ENCODE results near the gene COQ5. TPM values are rescaled to one million over a fixed set of nuclear protein-coding genes. Genes with fewer than 3 reads are reported as not detected.

COQ5 gene
- total RNA-seq, 1 experiment from 2014 or later = 41.2 TPM

GRCh38 chr12:120546050-120546386 lies 17.1 kb upstream of the COQ5 start:
- Histone ChIP-seq H3K4me1 (ENCODE audit: insufficient read depth, low read length) (peaks cover 36% of the 10 kb centered on the region), H3K4me3 (ENCODE audit: low read length) (peak overlapping the region; percentile 58), H4K20me1 (ENCODE audit: low read length) (peaks cover 35% of the 10 kb centered on the region), H3K79me2 (ENCODE audit: low read length) (peaks cover 86% of the 10 kb centered on the region), H3K9me2 (replicated peaks; ENCODE audit: low read length) (no peaks in the 10 kb centered on the region), H2AFZ (ENCODE audit: low read length) (no peak overlapping the region), H3K27me3 (ENCODE audit: low read length) (no peaks in the 10 kb centered on the region), H3K4me2 (ENCODE audit: low read length) (peak overlapping the region; percentile 78), H3K9me3 (ENCODE audit: low read length) (no peaks in the 10 kb centered on the region), H3F3A (ENCODE audit: low read length, unreplicated experiment) (peaks cover 19% of the 10 kb centered on the region), H3K36me3 (ENCODE audit: low read depth, low read length) (peaks cover 28% of the 10 kb centered on the region), H3K27ac (ENCODE audit: low read length) (peak overlapping the region; percentile 94), H3K9ac (ENCODE audit: low read length) (peak overlapping the region; percentile 74)
- DNase-seq = peak; percentile 88
- no TSS peak for BruUV-seq (replicated peaks)
- intact Hi-C loops (cut with micrococcal nuclease) = loop anchor here (1.0 kb wide), 2 partner anchors 8 to 20 kb away; no protein-coding TSS in a partner anchor
- ChIA-PET POLR2A (ENCODE audit: unreplicated experiment) (interaction anchor here (0.6 to 1.0 kb wide), 2 partner anchors 17 to 688 kb away, joined by 3 to 6 read pairs; partner anchors contain the start of gene COQ5), CTCF (interaction anchor here (1.0 kb wide), 1 partner anchor 10 kb away, joined by 3 read pairs; no protein-coding TSS in a partner anchor)
- peak; percentile 87 for ATAC-seq
- TF ChIP-seq EZH2 (IDR thresholded peaks at IDR 0.05; ENCODE audit: low read length, unreplicated experiment) (no peak), EZH2phosphoT487 (IDR thresholded peaks at IDR 0.05; ENCODE audit: borderline replicate concordance, low read length) (no peak)
- TF ChIP-seq, protein P1, sequence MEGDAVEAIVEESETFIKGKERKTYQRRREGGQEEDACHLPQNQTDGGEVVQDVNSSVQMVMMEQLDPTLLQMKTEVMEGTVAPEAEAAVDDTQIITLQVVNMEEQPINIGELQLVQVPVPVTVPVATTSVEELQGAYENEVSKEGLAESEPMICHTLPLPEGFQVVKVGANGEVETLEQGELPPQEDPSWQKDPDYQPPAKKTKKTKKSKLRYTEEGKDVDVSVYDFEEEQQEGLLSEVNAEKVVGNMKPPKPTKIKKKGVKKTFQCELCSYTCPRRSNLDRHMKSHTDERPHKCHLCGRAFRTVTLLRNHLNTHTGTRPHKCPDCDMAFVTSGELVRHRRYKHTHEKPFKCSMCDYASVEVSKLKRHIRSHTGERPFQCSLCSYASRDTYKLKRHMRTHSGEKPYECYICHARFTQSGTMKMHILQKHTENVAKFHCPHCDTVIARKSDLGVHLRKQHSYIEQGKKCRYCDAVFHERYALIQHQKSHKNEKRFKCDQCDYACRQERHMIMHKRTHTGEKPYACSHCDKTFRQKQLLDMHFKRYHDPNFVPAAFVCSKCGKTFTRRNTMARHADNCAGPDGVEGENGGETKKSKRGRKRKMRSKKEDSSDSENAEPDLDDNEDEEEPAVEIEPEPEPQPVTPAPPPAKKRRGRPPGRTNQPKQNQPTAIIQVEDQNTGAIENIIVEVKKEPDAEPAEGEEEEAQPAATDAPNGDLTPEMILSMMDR (conservative IDR thresholded peaks at IDR 0.05; ENCODE audit: low read depth, low read length) = no peak

DNA sequence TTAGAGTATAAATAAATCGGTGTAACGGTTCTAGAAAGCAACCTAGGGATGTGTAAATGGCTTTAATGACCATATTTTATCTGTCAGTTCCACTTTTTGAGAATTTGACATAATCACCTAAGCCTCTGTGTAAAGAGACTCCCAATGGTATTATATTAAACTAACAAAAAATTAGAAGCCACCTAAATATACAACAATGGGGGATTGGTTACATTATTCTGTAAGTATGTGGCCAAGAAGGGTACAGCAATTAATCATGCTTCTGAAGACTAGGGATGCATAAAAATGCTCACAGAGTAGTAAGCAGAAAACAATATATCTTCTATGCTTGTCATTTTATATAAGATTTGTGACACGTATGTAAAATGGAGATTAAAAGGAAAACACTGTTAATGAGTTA lies 15.7 kb upstream of the COQ5 start:
- ChIA-PET CTCF (no interaction called here), POLR2A (ENCODE audit: unreplicated experiment) (interaction anchor here (0.6 kb wide), 1 partner anchor 37 kb away, joined by 5 read pairs; the partner anchor contains the start of gene POP5)
- Histone ChIP-seq H3F3A (ENCODE audit: low read length, unreplicated experiment) (peaks cover 19% of the 10 kb centered on the region), H4K20me1 (ENCODE audit: low read length) (peaks cover 38% of the 10 kb centered on the region), H3K9ac (ENCODE audit: low read length) (no peak overlapping the region), H3K4me2 (ENCODE audit: low read length) (peak overlapping the region; percentile 13), H2AFZ (ENCODE audit: low read length) (no peak overlapping the region), H3K4me1 (ENCODE audit: insufficient read depth, low read length) (peaks cover 46% of the 10 kb centered on the region), H3K27me3 (ENCODE audit: low read length) (no peaks in the 10 kb centered on the region), H3K27ac (ENCODE audit: low read length) (peak overlapping the region; percentile 94), H3K4me3 (ENCODE audit: low read length) (no peak overlapping the region), H3K36me3 (ENCODE audit: low read depth, low read length) (peaks cover 30% of the 10 kb centered on the region), H3K9me3 (ENCODE audit: low read length) (no peaks in the 10 kb centered on the region), H3K9me2 (replicated peaks; ENCODE audit: low read length) (no peaks in the 10 kb centered on the region), H3K79me2 (ENCODE audit: low read length) (peaks cover 89% of the 10 kb centered on the region)
- no peak for TF ChIP-seq EZH2 (IDR thresholded peaks at IDR 0.05; ENCODE audit: low read length, unreplicated experiment)
- TF ChIP-seq EZH2phosphoT487 (IDR thresholded peaks at IDR 0.05; ENCODE audit: borderline replicate concordance, low read length) = no peak
- TF ChIP-seq, protein P1 (conservative IDR thresholded peaks at IDR 0.05; ENCODE audit: low read depth, low read length) = no peak
- intact Hi-C loops (cut with micrococcal nuclease) = no loop called here
- peak; percentile 34 for DNase-seq
- no TSS peak for BruUV-seq (replicated peaks)
- ATAC-seq = peak; percentile 11; the same call in 1 of the 2 replicates

DNA sequence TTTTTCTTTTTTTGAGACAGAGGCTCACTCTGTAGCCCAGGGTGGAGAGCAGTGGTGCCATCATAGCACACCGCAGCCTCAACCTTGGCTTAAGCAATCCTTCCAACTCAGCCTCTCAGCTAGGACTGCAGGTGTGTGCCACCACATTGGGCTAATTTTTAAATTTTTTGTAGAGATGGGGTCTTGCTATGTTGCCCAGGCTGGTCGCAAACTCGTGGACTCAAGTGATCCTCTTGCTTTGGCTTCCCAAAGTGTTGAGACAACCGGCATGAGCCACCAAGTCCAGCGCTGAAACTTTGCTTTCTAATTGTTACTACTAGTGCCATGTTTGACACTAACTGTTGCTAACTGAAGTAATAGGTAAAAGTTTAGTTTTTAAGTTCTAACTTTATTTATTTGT lies 13.2 kb upstream of the COQ5 start:
- peaks cover 33% of the 10 kb centered on the region for H3F3A ChIP-seq (ENCODE audit: low read length, unreplicated experiment)
- no peak overlapping the region for H3K9ac ChIP-seq (ENCODE audit: low read length)
- H3K27me3 ChIP-seq (ENCODE audit: low read length) = no peaks in the 10 kb centered on the region
- peaks cover 12% of the 10 kb centered on the region for H3K36me3 ChIP-seq (ENCODE audit: low read depth, low read length)
- H3K4me2 ChIP-seq (ENCODE audit: low read length) = no peak overlapping the region
- ChIA-PET POLR2A (ENCODE audit: unreplicated experiment) (no interaction called here), CTCF (no interaction called here)
- intact Hi-C loops (cut with micrococcal nuclease) = no loop called here
- ATAC-seq (no peak), DNase-seq (no peak)
- no peaks in the 10 kb centered on the region for H3K9me2 ChIP-seq (replicated peaks; ENCODE audit: low read length)
- H3K9me3 ChIP-seq (ENCODE audit: low read length) = no peaks in the 10 kb centered on the region
- H3K79me2 ChIP-seq (ENCODE audit: low read length) = peaks cover 90% of the 10 kb centered on the region
- H4K20me1 ChIP-seq (ENCODE audit: low read length) = peaks cover 51% of the 10 kb centered on the region
- H3K4me3 ChIP-seq (ENCODE audit: low read length) = no peak overlapping the region
- TF ChIP-seq, protein P1 (conservative IDR thresholded peaks at IDR 0.05; ENCODE audit: low read depth, low read length) = no peak
- TF ChIP-seq EZH2 (IDR thresholded peaks at IDR 0.05; ENCODE audit: low read length, unreplicated experiment) (no peak), EZH2phosphoT487 (IDR thresholded peaks at IDR 0.05; ENCODE audit: borderline replicate concordance, low read length) (no peak)
- no peak overlapping the region for H3K27ac ChIP-seq (ENCODE audit: low read length)
- BruUV-seq (replicated peaks) = no TSS peak
- no peak overlapping the region for H2AFZ ChIP-seq (ENCODE audit: low read length)
- peaks cover 64% of the 10 kb centered on the region for H3K4me1 ChIP-seq (ENCODE audit: insufficient read depth, low read length)

Measured in PC-3 (cell line).